ENCODE measurements around the gene SLC4A2.

DNA sequence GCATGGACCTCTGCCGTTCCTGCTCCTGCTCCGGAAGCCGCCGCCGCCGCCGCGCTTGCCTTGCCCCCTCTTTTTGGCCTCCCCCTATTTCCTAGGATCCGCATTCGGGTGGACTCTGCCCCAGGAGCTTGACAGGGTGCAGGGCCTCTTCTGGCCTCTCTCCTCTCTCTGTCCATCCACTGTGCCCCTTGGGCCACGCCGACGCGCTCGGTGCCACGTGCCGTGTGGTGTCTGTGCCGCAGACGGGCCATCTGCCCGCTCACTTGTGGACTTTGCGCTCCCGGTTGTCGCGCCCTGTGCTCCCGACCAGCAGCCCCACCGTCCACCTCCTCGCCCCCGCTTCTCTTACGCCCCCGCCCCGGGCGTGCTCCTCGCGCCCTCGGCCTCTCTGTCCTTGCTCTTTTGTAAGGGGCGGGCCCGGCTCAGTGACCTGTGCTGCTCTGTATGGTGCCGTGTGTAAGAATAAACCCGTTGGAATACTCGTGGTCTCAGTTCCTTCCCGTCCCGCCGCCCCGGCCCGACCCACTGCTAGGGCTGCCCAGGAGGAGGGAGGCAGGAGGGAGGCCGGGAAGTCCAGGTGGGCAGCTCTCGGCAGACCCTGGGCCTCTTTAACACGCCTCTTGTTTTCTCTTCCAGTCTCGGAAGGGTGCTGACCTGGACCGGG is 63.9 kb downstream of the SLC4A2 start:
- no peak for TF ChIP-seq ZNF274 (IDR thresholded peaks at IDR 0.05; ENCODE audit: low read depth, low read length)
- no peak for TF ChIP-seq YY1 (IDR thresholded peaks at IDR 0.05; ENCODE audit: insufficient read depth, insufficient read length)
- no peak for TF ChIP-seq SUZ12 (IDR thresholded peaks at IDR 0.05; ENCODE audit: extremely low read depth, insufficient read depth, insufficient read length)

Measured in NT2/D1 (cell line).